Cerebellar nuclear complex (tissue), 1 donor: Measurements from ENCODE around the gene STXBP5.
"Not testable (repeated sequence)": the region's sequence is repeated elsewhere in the genome, so short reads cannot be mapped to it uniquely, and the experiment has no call there.

Source experiments
- DNase-seq, 2 experiments: peaks; one replicate each; lab custom pipeline; 2025; lab: John Stamatoyannopoulos, UW

STXBP5 gene

GRCh38 chr6:147246853-147247635 lies 42.8 kb downstream of the STXBP5 start:
- DNase-seq: no peak

DNA sequence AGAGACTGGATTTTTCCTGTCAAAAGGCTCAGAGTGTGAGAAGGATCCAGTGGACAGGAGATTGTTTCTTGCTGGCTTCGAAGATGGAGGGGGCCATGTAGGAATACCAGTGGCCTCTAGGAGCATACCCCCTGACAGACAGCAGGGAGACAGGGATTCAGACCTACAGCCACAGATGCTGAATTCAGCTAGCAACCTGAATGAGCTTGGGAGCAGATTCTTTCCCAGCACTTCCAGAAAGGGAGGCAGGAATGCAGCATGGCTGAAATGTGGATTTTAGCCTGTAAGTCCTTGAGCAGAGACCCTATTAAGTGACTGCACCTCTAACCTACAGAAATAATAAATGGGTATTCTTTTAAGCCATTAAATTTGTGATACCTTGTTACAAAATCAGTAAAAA lies 44.6 kb downstream of the STXBP5 start:
- DNase-seq: no peak

DNA sequence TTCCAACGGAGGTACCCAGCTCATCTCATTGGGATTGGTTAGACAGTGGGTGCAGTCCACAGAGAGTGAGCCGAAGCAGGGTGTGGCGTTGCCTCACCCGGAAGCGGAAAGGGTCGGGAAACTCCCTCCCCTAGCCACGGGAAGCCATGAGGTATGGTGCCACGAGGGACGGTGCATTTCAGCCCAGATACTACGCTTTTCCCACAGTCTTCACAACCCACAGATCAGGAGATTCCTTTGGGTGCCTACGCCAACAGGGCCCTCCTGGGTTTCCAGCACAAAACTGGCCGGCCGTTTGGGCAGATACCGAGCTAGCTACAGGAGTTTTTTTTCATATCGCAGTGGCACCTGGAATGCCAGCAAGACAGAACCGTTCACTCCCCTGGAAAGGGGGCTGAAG lies 46.9 kb downstream of the STXBP5 start:
- no peak for DNase-seq

GRCh38 chr6:147254929-147255473 lies 50.8 kb downstream of the STXBP5 start:
- not testable (repeated sequence) for DNase-seq

GRCh38 chr6:147255948-147256674 lies 51.9 kb downstream of the STXBP5 start:
- DNase-seq: no peak

DNA sequence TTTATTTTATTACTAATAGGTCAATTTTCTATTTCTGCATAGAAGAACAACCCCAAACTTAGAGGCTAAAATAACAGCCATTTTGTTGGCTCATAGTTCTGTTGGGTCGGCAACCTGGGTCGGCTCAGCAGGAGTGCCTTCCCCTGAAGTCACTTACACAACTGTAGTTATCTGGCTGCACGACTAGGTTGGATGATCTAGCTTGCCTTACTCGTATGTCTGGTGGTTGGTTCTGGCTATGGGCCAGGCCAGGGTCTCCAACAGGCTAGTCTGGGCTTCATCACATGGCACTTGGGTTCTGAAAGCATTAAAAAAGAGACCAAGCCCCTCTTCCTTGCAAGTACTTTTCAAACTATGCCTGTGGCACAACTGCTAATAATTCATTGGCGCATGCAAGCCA lies 53.5 kb downstream of the STXBP5 start:
- no peak for DNase-seq

- DNase-seq: no peak
These were observed 55.9 kb downstream of the STXBP5 start for GRCh38 chr6:147260091-147260490.

DNA sequence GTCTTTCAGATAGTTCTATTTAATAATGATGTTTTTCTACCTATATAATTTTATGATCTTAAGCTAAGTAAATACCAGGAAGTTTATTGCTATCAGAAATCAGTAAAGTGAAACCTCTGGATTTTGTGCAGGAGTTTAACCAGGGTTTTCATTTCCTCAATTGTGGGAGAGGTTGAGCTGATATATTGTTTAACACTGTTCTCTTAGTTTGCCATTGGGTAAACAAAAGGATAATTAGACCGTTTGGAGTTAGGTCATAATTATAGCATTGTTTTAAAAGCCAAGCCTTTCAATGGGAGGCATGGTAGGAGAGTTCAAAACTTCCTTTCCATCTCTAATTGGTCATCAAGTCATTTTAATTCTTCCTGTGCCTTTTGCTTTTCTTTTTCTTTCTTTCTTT lies 58.7 kb downstream of the STXBP5 start:
- DNase-seq: no peak

DNA sequence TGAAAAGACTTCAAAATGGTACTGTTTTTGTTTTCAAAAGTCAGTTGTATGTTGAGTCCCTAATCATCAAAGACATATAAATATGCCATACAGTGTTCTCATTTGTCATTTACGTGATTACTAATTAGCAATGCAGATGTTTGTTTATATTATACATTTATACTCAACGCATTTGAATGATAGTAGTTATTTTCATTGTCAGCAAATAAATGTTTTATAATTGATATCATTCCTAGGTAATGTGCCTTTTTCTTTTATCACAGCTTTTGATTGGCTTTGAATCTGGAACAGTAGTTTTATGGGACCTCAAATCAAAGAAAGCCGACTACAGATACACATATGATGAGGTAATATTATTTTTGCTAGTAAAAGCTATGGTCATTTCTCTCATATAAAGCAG lies 62.6 kb downstream of the STXBP5 start:
- no peak for DNase-seq

DNA sequence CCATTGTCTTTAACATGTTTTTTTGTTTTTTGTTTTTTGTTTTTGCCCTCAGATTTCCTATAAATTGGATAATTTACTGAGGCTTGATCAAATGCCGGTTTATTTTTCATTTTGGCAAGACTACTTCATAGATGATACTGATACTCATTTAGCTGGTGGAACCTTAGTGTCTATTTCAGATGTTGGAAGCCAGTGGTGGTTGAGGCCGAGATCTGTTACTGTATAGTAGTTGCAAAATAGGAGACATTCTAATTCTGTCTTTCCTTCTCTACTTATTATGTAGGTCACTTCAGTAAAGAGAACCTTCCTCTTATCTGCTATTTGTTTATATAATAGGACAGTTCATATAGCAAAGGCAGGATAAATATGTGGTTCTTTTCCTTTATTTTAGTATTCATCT lies 63.4 kb downstream of the STXBP5 start:
- DNase-seq: no peak

- DNase-seq: no peak
These were observed 64.0 kb downstream of the STXBP5 start for GRCh38 chr6:147268254-147268653.

GRCh38 chr6:147274012-147274411 lies 69.8 kb downstream of the STXBP5 start:
- no peak for DNase-seq

GRCh38 chr6:147274776-147275175 lies 70.6 kb downstream of the STXBP5 start:
- no peak for DNase-seq

GRCh38 chr6:147278891-147279290 lies 74.7 kb downstream of the STXBP5 start:
- no peak for DNase-seq

DNA sequence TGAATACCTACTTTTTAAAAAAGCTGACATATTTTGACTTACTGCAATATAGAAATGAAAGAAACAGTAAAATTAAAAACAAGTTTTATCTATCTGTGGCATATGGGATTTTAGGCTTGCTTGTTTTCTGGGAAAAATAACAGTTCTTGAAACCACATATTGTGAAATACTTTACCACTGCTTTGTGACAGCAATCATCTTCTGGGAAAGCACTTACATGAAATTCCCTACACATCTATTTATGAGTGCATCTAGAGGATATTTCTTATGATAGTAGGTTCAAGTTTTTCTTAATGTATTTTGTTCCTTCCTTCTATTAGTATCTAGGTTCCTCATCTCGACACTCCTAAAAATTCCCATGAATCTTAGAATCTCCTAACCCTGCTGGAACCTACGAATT lies 75.2 kb downstream of the STXBP5 start:
- no peak for DNase-seq

DNA sequence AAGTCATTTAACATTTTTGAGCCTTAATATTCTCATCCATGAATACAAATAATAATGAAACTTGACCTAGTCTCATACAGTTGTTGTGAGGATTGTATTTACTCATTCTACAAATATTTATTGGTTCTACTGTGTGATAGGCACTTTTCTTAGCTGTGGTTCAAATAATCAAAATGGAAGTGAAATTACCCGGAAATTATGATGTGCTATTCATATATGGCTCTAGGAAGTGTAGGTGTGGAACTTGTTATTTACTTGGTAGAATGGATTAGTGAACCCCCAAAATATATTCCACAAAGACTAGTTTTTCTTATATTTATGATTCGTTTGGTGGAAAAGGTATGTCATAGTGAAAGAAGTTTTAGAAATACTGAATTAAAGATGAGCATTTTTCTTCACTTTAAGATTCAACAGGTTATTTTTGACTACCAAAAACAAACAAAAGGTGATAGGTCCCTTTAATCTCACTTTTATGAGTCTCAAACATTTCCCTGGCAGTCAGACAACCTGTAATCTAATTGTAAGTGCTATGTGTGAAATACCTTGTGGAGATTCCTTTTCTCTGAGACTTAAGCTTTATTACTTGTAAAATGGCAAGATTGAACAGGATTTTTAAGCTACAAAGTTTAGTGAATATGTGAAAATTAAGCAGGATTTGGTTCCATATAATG lies 77.8 kb downstream of the STXBP5 start:
- no peak for DNase-seq

GRCh38 chr6:147282566-147282959 lies 78.3 kb downstream of the STXBP5 start:
- DNase-seq: no peak

DNA sequence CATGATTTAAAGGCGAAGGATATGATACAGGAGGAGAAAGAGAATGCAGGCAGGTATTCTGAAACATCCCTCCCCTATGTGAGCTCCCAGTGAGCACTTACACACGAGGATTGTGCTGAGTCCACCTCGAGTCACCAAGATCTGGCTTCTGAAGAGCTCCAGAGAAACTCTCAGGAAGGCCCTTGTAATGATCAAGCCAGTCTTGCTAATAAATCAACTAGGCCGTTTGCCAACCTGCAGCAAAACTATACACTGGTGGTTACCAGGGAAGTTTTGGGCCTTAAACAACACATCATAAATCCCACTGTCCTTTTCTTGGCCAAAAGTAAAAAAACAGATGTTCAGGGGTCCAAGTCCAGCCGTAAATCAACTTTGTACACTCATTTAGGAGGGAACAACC lies 79.2 kb downstream of the STXBP5 start:
- no peak for DNase-seq

GRCh38 chr6:147285087-147285855 lies 81.1 kb downstream of the STXBP5 start:
- DNase-seq: no peak

DNA sequence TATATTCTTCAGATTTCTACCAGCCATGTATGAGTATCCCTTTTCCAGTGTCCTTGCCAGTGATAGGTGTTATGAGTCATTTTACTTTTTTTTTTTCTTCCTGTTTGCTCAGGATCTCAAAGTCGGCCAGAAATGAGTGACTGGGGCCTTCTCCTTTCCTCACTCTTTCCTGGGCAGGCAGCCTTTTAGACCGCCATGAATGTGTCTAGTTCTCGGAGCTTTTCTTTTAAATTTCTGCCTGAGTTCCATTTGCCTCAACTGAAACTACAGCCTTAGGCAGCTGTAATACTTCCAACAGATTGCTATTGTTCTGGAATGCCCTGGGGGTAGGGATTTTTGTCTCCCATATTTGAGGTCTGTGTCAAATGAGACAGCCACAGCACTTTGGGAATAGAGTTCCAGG lies 83.7 kb downstream of the STXBP5 start:
- no peak for DNase-seq

DNA sequence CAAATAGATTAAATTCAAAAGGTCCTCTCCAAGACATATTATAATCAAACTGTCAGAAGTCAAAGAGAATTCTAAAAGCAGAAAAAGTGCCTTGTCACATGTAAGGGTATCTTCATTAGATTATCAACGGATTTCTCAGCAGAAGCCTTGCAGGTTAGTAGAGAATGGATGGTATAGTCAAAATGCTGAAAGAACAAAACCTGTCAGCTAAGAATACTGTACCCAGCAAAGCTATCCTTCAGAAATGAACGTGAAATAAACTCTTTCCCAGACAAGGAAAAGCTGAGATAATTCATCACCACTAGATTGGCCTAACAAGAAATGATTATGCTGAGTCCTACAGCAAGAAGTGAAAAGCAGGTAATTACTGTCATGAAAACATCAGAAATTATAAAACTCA lies 92.9 kb downstream of the STXBP5 start:
- DNase-seq: no peak
